ENCODE data around the gene ATP11C.

ATP11C gene

DNA sequence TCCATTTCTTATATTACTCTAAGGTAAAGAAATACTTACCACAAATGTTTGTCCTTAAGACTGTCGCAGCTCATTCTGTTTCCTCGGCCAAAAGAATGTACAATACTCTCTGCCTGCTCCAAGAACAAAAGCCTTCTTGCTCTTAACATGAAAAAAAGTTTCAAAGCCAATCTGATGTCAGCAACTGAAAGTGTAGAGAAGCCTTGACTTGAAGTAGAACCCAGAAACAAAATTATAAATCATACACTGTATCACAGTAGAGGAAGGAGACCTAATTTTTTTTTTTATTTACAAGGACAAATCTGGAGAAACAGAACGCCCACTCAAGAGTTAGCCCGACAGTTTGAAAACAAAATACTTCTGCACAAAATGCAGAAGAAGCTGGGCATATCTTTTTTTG lies 224.8 kb downstream of the ATP11C start, which contains the start of gene MCF2:
Gene MCF2, minus strand, starts transcription at position 101 of the 400 bp plus-strand sequence. CDS start 56,423 bp downstream, outside the sequence.
- ATAC-seq (ENCODE audit: insufficient read depth, low read depth) (no peak), DNase-seq (no peak)
- Histone ChIP-seq H4K20me1 (ENCODE audit: insufficient read depth, low read length) (no peaks in the 10 kb centered on the region), H2AFZ (ENCODE audit: low read depth, low read length) (no peak within 1 kb of the TSS), H3K27me3 (ENCODE audit: insufficient read depth, low read length, poor library complexity) (no peaks in the 10 kb centered on the region), H3K9me3 (ENCODE audit: insufficient read depth, low read length, severe bottlenecking) (no peaks in the 10 kb centered on the region), H3K79me2 (ENCODE audit: insufficient read depth, low read length) (no peaks in the 10 kb centered on the region), H3K4me2 (ENCODE audit: insufficient read depth, low read length) (no peak within 1 kb of the TSS), H3K4me3 (ENCODE audit: low read depth in 1 of 2, low read length in 2 of 2) (no peak within 1 kb of the TSS), H3K36me3 (ENCODE audit: insufficient read depth, low read length) (no peaks in the 10 kb centered on the region), H3K27ac (ENCODE audit: low read length) (no peak within 1 kb of the TSS), H3K4me1 (ENCODE audit: insufficient read depth, low read length) (no peaks in the 10 kb centered on the region), H3K9ac (ENCODE audit: low read depth, low read length) (no peak within 1 kb of the TSS)
- TF ChIP-seq EZH2 (IDR thresholded peaks at IDR 0.05; ENCODE audit: borderline replicate concordance, low read depth, low read length, severe bottlenecking): no peak

DNA sequence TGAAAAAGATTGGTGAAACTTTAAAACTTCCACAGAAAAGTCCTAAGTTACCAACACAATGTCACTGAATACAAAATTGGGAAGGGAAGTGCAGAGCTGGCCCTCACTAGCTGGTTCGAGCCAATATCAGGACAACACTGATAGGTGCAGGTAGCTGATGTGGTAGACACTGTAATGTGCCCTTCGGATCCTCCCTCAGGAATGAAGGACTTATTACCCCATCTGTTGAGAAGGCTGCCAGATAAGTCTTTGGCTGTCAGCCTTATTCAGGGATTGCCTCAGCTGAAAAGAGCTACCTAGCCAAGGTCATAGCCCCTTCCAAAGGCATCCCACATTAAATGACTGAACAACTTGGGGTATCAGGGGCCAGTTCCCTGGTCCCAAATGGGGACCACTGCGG lies 230.2 kb downstream of the ATP11C start:
- no peak for DNase-seq
- H3K4me3 ChIP-seq (ENCODE audit: low read depth in 1 of 2, low read length in 2 of 2): no peak overlapping the region
- no peaks in the 10 kb centered on the region for H3K4me1 ChIP-seq (ENCODE audit: insufficient read depth, low read length)
- no peaks in the 10 kb centered on the region for H3K36me3 ChIP-seq (ENCODE audit: insufficient read depth, low read length)
- no peak overlapping the region for H2AFZ ChIP-seq (ENCODE audit: low read depth, low read length)
- no peaks in the 10 kb centered on the region for H3K9me3 ChIP-seq (ENCODE audit: insufficient read depth, low read length, severe bottlenecking)
- H3K4me2 ChIP-seq (ENCODE audit: insufficient read depth, low read length): no peak overlapping the region
- no peaks in the 10 kb centered on the region for H3K79me2 ChIP-seq (ENCODE audit: insufficient read depth, low read length)
- ATAC-seq (ENCODE audit: insufficient read depth, low read depth): no peak
- TF ChIP-seq, protein P1, sequence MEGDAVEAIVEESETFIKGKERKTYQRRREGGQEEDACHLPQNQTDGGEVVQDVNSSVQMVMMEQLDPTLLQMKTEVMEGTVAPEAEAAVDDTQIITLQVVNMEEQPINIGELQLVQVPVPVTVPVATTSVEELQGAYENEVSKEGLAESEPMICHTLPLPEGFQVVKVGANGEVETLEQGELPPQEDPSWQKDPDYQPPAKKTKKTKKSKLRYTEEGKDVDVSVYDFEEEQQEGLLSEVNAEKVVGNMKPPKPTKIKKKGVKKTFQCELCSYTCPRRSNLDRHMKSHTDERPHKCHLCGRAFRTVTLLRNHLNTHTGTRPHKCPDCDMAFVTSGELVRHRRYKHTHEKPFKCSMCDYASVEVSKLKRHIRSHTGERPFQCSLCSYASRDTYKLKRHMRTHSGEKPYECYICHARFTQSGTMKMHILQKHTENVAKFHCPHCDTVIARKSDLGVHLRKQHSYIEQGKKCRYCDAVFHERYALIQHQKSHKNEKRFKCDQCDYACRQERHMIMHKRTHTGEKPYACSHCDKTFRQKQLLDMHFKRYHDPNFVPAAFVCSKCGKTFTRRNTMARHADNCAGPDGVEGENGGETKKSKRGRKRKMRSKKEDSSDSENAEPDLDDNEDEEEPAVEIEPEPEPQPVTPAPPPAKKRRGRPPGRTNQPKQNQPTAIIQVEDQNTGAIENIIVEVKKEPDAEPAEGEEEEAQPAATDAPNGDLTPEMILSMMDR (IDR thresholded peaks at IDR 0.05; ENCODE audit: borderline replicate concordance, extremely low read depth, low read length, poor library complexity, severe bottlenecking): no peak
- TF ChIP-seq EZH2 (IDR thresholded peaks at IDR 0.05; ENCODE audit: borderline replicate concordance, low read depth, low read length, severe bottlenecking): no peak
- H3K27me3 ChIP-seq (ENCODE audit: insufficient read depth, low read length, poor library complexity): no peaks in the 10 kb centered on the region
- no peaks in the 10 kb centered on the region for H4K20me1 ChIP-seq (ENCODE audit: insufficient read depth, low read length)
- no peak overlapping the region for H3K27ac ChIP-seq (ENCODE audit: low read length)
- H3K9ac ChIP-seq (ENCODE audit: low read depth, low read length): no peak overlapping the region

DNA sequence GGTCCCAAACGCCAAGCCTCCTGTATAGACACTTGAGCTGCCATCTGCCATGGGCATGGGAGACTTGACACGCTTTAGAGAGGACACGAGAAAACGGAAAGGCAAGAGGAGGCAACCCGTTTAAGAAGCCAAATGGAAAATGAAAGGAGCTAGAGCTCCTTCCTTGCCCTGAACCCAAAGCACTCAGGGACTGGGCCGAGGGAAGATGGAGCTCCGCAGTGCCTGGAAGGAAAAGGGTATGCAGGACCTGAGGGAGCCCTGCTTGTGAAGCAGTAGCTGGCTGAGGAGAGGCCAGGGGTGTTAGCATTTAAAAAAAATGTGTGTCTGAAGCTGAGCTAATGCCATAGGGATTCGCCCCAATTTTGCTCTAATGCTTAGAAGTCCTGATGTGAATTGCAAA lies 239.9 kb downstream of the ATP11C start:
- DNase-seq: no peak
- Histone ChIP-seq H3K4me2 (ENCODE audit: insufficient read depth, low read length) (no peak overlapping the region), H4K20me1 (ENCODE audit: insufficient read depth, low read length) (no peaks in the 10 kb centered on the region), H3K27me3 (ENCODE audit: insufficient read depth, low read length, poor library complexity) (no peaks in the 10 kb centered on the region), H3K4me3 (ENCODE audit: low read depth in 1 of 2, low read length in 2 of 2) (no peak overlapping the region), H3K4me1 (ENCODE audit: insufficient read depth, low read length) (no peaks in the 10 kb centered on the region), H3K79me2 (ENCODE audit: insufficient read depth, low read length) (no peaks in the 10 kb centered on the region), H3K27ac (ENCODE audit: low read length) (no peak overlapping the region), H3K36me3 (ENCODE audit: insufficient read depth, low read length) (no peaks in the 10 kb centered on the region), H2AFZ (ENCODE audit: low read depth, low read length) (no peak overlapping the region), H3K9ac (ENCODE audit: low read depth, low read length) (no peak overlapping the region), H3K9me3 (ENCODE audit: insufficient read depth, low read length, severe bottlenecking) (no peaks in the 10 kb centered on the region)
- TF ChIP-seq, protein P1 (IDR thresholded peaks at IDR 0.05; ENCODE audit: borderline replicate concordance, extremely low read depth, low read length, poor library complexity, severe bottlenecking): no peak
- no peak for TF ChIP-seq EZH2 (IDR thresholded peaks at IDR 0.05; ENCODE audit: borderline replicate concordance, low read depth, low read length, severe bottlenecking)
- no peak for ATAC-seq (ENCODE audit: insufficient read depth, low read depth)

DNA sequence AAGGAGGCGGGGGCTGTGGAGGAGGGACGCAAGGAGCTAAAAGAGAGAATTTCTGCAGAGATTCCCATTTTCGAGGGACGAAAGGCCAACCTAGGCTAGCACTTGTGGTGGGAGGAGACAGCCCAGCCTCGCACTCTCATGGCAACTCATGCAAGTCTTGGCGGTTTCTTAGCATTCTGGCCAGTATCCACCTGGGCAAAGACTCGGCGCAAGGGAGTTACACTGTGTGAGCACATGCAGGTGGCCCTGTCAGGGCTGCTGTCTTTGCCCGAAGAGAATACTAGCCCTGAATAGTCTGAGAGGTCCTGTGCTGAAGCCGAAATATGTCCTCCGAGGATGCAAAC lies 240.4 kb downstream of the ATP11C start:
- no peak for TF ChIP-seq EZH2 (IDR thresholded peaks at IDR 0.05; ENCODE audit: borderline replicate concordance, low read depth, low read length, severe bottlenecking)
- TF ChIP-seq, protein P1 (IDR thresholded peaks at IDR 0.05; ENCODE audit: borderline replicate concordance, extremely low read depth, low read length, poor library complexity, severe bottlenecking): no peak
- Histone ChIP-seq H3K9ac (ENCODE audit: low read depth, low read length) (no peak overlapping the region), H3K4me1 (ENCODE audit: insufficient read depth, low read length) (no peaks in the 10 kb centered on the region), H3K4me2 (ENCODE audit: insufficient read depth, low read length) (no peak overlapping the region), H3K79me2 (ENCODE audit: insufficient read depth, low read length) (no peaks in the 10 kb centered on the region), H3K36me3 (ENCODE audit: insufficient read depth, low read length) (no peaks in the 10 kb centered on the region), H2AFZ (ENCODE audit: low read depth, low read length) (no peak overlapping the region), H3K27ac (ENCODE audit: low read length) (no peak overlapping the region), H3K27me3 (ENCODE audit: insufficient read depth, low read length, poor library complexity) (no peaks in the 10 kb centered on the region), H4K20me1 (ENCODE audit: insufficient read depth, low read length) (no peaks in the 10 kb centered on the region), H3K9me3 (ENCODE audit: insufficient read depth, low read length, severe bottlenecking) (no peaks in the 10 kb centered on the region), H3K4me3 (ENCODE audit: low read depth in 1 of 2, low read length in 2 of 2) (no peak overlapping the region)
- DNase-seq (no peak), ATAC-seq (ENCODE audit: insufficient read depth, low read depth) (no peak)

Data from DND-41 (cell line).